ENCODE results near the gene HTT-AS.

DNA sequence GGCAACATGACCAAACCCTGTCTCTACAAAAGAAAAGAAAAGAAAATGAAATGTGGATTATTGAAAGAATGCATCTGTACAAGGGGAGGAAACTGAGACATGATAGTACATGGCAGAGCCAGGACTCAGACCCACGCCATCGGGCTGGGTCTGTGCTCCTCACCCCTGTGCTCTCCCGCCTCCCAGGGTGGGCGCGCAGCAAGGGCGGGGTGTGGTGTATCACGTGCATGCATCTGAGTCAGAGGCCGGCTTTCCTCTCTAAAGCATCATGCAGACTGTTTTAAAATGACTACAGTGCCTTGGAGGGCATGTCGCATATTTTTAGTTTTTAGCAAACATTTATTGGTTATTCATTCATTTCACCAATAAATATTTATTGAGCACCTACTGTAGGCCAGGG is 47.8 kb downstream of the HTT-AS start:
- TF ChIP-seq POLR2A (IDR thresholded peaks at IDR 0.05) (no peak), POLR2AphosphoS5 (IDR thresholded peaks at IDR 0.05) (no peak)
- TF ChIP-seq, protein P1, sequence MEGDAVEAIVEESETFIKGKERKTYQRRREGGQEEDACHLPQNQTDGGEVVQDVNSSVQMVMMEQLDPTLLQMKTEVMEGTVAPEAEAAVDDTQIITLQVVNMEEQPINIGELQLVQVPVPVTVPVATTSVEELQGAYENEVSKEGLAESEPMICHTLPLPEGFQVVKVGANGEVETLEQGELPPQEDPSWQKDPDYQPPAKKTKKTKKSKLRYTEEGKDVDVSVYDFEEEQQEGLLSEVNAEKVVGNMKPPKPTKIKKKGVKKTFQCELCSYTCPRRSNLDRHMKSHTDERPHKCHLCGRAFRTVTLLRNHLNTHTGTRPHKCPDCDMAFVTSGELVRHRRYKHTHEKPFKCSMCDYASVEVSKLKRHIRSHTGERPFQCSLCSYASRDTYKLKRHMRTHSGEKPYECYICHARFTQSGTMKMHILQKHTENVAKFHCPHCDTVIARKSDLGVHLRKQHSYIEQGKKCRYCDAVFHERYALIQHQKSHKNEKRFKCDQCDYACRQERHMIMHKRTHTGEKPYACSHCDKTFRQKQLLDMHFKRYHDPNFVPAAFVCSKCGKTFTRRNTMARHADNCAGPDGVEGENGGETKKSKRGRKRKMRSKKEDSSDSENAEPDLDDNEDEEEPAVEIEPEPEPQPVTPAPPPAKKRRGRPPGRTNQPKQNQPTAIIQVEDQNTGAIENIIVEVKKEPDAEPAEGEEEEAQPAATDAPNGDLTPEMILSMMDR (IDR thresholded peaks at IDR 0.05) = no peak
